Peyer's patch (tissue), 4 donors: ENCODE measurements around the gene CAV1. TPM values are rescaled to one million over a fixed set of nuclear protein-coding genes. Genes with fewer than 3 reads are reported as not detected.
"Not testable (repeated sequence)": the region's sequence is repeated elsewhere in the genome, so short reads cannot be mapped to it uniquely, and the experiment has no call there.

ENCODE experiments used
- DNase-seq, 3 donors: peaks; one replicate each; pipeline ENCODE4 v3.0.0-alpha.2; 2017 to 2019
- H3K27ac ChIP-seq, 4 donors: fragments of 200-600 bp; sonication (generic); one replicate each; pipeline ENCODE4 v1.5.1; 2016 to 2019
- H3K27me3 ChIP-seq, 2 donors: fragments of 200-600 bp; sonication (generic); one replicate each; pipeline ENCODE4 v1.5.1; 2019
- H3K36me3 ChIP-seq, 3 donors: fragments of 200-600 bp; sonication (generic); one replicate each; pipeline ENCODE4 v1.5.1; 2016 to 2019
- H3K4me1 ChIP-seq, 4 donors: fragments of 200-600 bp; sonication (generic); one replicate each; pipeline ENCODE4 v1.5.1; 2016 to 2019
- H3K4me3 ChIP-seq, 4 donors: fragments of 200-600 bp; sonication (generic); 1 replicate in 3 of 4; 2 replicates in 1 of 4; pipeline ENCODE4 v1.5.1; 2016 to 2019; ENCODE audit warnings: mild to moderate bottlenecking in 1 of 4
- H3K9me3 ChIP-seq, 4 donors: fragments of 200-600 bp; sonication (generic); one replicate each; pipeline ENCODE4 v1.5.1; 2016 to 2019; ENCODE audit warnings: mild to moderate bottlenecking in 1 of 4
- CTCF ChIP-seq, 6 experiments: fragments of 450-650 bp in 4 of 6; fragments of 200-600 bp in 2 of 6; sonication (generic) in 1 of 6; IDR thresholded peaks; one replicate each; pipeline ENCODE4 v1.5.1; 2017 to 2019; ENCODE audit warnings: antibody characterized with exemption in 6 of 6, mild to moderate bottlenecking in 3 of 6, moderate library complexity in 1 of 6
- POLR2A ChIP-seq, 2 donors: fragments of 450-650 bp; IDR thresholded peaks; one replicate each; pipeline ENCODE4 v1.5.1; 2017; ENCODE audit warnings: antibody characterized with exemption in 2 of 2, mild to moderate bottlenecking in 2 of 2, moderate library complexity in 2 of 2
- total RNA-seq, 4 donors: library from RNA; depleted of rRNA; stranded (reverse); fragments of >200 nt; gene quantifications; one replicate each; pipeline ENCODE4 v1.1.0, GENCODE V29; 2016

CAV1 gene
- total RNA-seq, 4 donors from 2014 or later, result 17.7 to 42.6 (median 27.6) TPM

DNA sequence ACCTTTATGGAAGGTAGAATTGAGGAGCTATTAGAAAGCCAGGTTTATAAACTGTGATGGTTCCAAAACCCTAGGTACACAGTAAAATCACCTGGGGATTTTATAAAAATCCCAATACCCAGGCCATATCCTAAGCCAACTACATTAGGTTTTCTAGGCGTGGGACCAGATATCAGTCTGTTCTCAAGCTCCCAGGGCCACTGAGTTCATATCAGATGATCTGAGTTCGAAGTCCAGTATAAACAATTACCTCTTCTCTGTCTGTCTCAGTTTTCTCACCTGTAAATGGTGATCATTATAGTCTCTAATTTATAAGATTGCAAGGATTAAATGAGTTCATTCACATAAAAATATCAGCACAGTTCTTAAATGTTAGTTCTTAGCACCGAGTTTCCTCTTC is 60.6 kb downstream of the CAV1 start:
- H3K4me3 ChIP-seq, result no peak overlapping the region
- peak overlapping the region in 1 of 4 donors; percentile 8 for H3K27ac ChIP-seq
- no peak for DNase-seq
- peaks cover 0 to 10% (median 0%) of the 10 kb centered on the region in 4 donors for H3K4me1 ChIP-seq
- no peaks in the 10 kb centered on the region for H3K9me3 ChIP-seq
- TF ChIP-seq CTCF (IDR thresholded peaks at IDR 0.05), result no peak
- TF ChIP-seq POLR2A (IDR thresholded peaks at IDR 0.05), result no peak
- H3K27me3 ChIP-seq, result no peaks in the 10 kb centered on the region
- H3K36me3 ChIP-seq, result no peaks in the 10 kb centered on the region

DNA sequence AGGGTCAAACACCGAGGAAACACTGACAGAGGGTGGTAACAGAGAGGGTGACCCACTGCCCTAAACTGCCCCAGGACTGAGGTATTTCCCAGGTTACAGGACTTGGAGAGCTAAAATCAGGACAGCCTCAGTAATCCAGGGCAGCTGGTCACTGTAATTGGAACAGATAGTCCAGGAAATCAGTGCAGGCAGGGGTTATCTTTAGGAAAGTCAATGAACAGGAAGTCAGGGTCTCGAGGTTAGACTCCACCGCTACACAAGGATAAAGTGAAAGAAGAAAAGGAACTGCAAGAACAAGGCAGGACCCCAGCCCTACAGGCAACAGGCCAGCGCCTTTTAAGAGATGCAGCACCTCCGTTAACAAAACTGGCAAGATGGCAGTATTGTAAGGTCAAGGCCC is 61.1 kb downstream of the CAV1 start:
- TF ChIP-seq POLR2A (IDR thresholded peaks at IDR 0.05) (no peak), CTCF (IDR thresholded peaks at IDR 0.05) (no peak)
- peaks cover 0 to 10% (median 0%) of the 10 kb centered on the region in 4 donors for H3K4me1 ChIP-seq
- H3K4me3 ChIP-seq, result no peak overlapping the region
- no peaks in the 10 kb centered on the region for H3K27me3 ChIP-seq
- no peak for DNase-seq
- no peaks in the 10 kb centered on the region for H3K36me3 ChIP-seq
- H3K9me3 ChIP-seq, result no peaks in the 10 kb centered on the region
- H3K27ac ChIP-seq, result no peak overlapping the region

DNA sequence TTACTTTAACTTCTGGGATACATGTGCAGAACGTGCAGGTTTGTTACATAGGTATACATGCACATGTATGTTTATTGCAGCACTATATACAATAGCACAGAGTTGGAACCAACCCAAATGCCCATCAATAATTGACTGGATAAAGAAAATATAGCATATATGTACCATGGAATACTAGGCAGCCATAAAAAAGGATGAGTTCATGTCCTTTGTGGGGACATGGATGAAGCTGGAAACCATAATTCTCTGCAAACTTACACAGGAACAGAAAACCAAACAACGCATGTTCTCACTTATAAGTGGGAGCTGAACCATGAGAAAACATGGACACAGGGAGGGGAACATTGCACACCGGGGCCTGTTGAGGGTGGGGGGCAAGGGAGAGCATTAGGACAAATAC is 62.4 kb downstream of the CAV1 start:
- not testable (repeated sequence) for DNase-seq

GRCh38 chr7:116588225-116588624 is 63.4 kb downstream of the CAV1 start:
- H3K9me3 ChIP-seq, result no peaks in the 10 kb centered on the region
- H3K4me3 ChIP-seq, result no peak overlapping the region
- H3K27me3 ChIP-seq, result no peaks in the 10 kb centered on the region
- H3K36me3 ChIP-seq, result no peaks in the 10 kb centered on the region
- TF ChIP-seq CTCF (IDR thresholded peaks at IDR 0.05) (no peak), POLR2A (IDR thresholded peaks at IDR 0.05) (no peak)
- no peak for DNase-seq
- H3K27ac ChIP-seq, result peak overlapping the region in 1 of 4 donors; percentile 18
- H3K4me1 ChIP-seq, result peaks cover 0 to 29% (median 3%) of the 10 kb centered on the region in 4 donors

More for the DNA sequence above, 62.4 kb downstream of the CAV1 start:
- H3K36me3 ChIP-seq, H3K9me3 ChIP-seq, H3K4me3 ChIP-seq, H3K27ac ChIP-seq, H3K27me3 ChIP-seq: not testable (repeated sequence)
- peaks cover 0 to 19% (median 0%) of the 10 kb centered on the region in 4 donors for H3K4me1 ChIP-seq

DNA sequence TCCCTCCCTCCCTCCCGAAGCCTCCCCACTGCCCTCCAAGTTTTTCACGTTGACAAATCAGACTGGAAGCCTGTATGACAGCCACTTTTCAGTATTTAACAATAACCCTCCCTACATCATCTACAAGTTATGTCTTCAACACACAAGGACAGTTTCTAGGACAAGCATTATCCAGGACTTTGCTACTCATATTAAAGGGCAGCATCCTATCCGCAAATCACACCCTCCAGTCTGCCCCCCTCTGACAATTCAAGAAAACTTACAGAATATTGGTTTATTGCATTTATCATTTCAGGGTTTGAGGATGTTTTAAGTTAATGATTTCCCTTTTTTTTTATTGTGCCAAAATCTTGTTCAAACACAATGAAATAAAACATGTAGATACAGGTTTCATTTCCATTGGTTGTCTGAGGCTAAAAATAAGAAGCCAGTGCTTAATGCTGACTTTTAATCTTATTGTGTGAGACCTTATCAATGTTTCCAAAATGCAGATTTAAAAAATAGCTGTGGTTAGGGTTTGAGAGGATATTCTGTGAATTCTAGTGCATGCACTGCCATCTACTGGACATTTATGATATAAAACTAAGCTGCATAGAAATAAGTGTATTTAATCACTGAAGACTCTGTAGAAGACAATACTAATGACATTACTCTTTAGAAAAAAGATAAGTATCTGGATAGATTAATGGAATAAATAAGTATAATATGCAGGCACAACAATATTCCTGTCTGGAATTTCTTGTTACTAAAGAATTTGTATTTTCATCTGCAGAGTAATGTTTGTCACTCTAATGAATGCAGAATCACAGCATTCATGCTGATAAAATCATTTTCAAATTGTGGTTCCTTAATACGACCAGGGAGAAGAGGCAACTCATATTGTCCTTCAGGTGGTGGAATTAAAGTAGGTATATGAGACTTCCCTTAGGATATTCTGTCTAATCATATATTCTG is 64.1 kb downstream of the CAV1 start:
- Histone ChIP-seq H3K4me1 (peaks cover 0 to 29% (median 4%) of the 10 kb centered on the region in 4 donors), H3K9me3 (no peaks in the 10 kb centered on the region), H3K27ac (peak overlapping the region in 1 of 4 donors; percentile 18), H3K36me3 (no peaks in the 10 kb centered on the region), H3K4me3 (no peak overlapping the region), H3K27me3 (no peaks in the 10 kb centered on the region)
- TF ChIP-seq CTCF (IDR thresholded peaks at IDR 0.05) (peak; percentile 31 to 89 (median 82)), POLR2A (IDR thresholded peaks at IDR 0.05) (no peak)
- DNase-seq, result no peak
